ENCODE measurements around the gene RPS28. TPM values are rescaled to one million over a fixed set of nuclear protein-coding genes. Genes with fewer than 3 reads are reported as not detected.
"Not testable (repeated sequence)": the region's sequence is repeated elsewhere in the genome, so short reads cannot be mapped to it uniquely, and the experiment has no call there.

The RPS28 gene
- total RNA-seq: 1,645 TPM
- long read RNA-seq, transcript RPS28-203 (4 exons, 1,326 nt): major isoform, 9 of 9 reads
- long read RNA-seq, partial matches to known transcripts: 0 of 9 reads
- long read RNA-seq, other reads (novel, unspliced or antisense): 0 of 9 reads

GRCh38 chr19:8321067-8321985 is at the start of gene RPS28, which contains the start of gene NDUFA7:
TSS of gene RPS28 (plus strand) at chr19:8321496. CDS start at chr19:8321531, 35 bp downstream.
TSS of gene NDUFA7 (minus strand) at chr19:8321375. CDS start at chr19:8321358, 17 bp downstream.
- TF ChIP-seq CTCF (IDR thresholded peaks at IDR 0.05): peak; percentile 40
- intact Hi-C loops (cut with DNase I): no loop called here

GRCh38 chr19:8276508-8276907 is 44.8 kb upstream of the RPS28 start:
- H3K27me3 ChIP-seq; H3K4me1 ChIP-seq; DNase-seq; H3K36me3 ChIP-seq; H3K4me3 ChIP-seq; H3K9me3 ChIP-seq; H3K27ac ChIP-seq; intact Hi-C loops (cut with DNase I): not testable (repeated sequence)
- ATAC-seq: peak; percentile 87

More at GRCh38 chr19:8321067-8321985, at the start of gene RPS28, which contains the start of gene NDUFA7:
- DNase-seq: peak; percentile 98
- Histone ChIP-seq H3K27ac (peak within 1 kb of the TSS; percentile 97), H3K9me3 (no peaks in the 10 kb centered on the region), H3K4me3 (peak within 1 kb of the TSS; percentile 83), H3K4me1 (peaks cover 38% of the 10 kb centered on the region), H3K27me3 (no peaks in the 10 kb centered on the region), H3K36me3 (peaks cover 24% of the 10 kb centered on the region)
- peak; percentile 95 for ATAC-seq

GRCh38 chr19:8291337-8291736 is 30.0 kb upstream of the RPS28 start:
- ATAC-seq: peak; percentile 87
- intact Hi-C loops (cut with DNase I); H3K9me3 ChIP-seq; H3K4me1 ChIP-seq; H3K27me3 ChIP-seq; H3K27ac ChIP-seq; DNase-seq; H3K36me3 ChIP-seq; H3K4me3 ChIP-seq: not testable (repeated sequence)

- Histone ChIP-seq H3K36me3 (no peaks in the 10 kb centered on the region), H3K4me1 (peaks cover 6% of the 10 kb centered on the region), H3K27me3 (no peaks in the 10 kb centered on the region), H3K9me3 (no peaks in the 10 kb centered on the region), H3K4me3 (no peak overlapping the region), H3K27ac (no peak overlapping the region)
- DNase-seq (peak; percentile 66), ATAC-seq (peak; percentile 29)
- intact Hi-C loops (cut with DNase I): no loop called here
- no peak for TF ChIP-seq CTCF (IDR thresholded peaks at IDR 0.05)
Measured at GRCh38 chr19:8302357-8302691, 19.0 kb upstream of the RPS28 start.

GRCh38 chr19:8302734-8303133 is 18.6 kb upstream of the RPS28 start:
- TF ChIP-seq CTCF (IDR thresholded peaks at IDR 0.05): no peak
- no peaks in the 10 kb centered on the region for H3K27me3 ChIP-seq
- no peaks in the 10 kb centered on the region for H3K36me3 ChIP-seq
- no peak overlapping the region for H3K4me3 ChIP-seq
- ATAC-seq (no peak), DNase-seq (peak; percentile 54)
- no peak overlapping the region for H3K27ac ChIP-seq
- peaks cover 10% of the 10 kb centered on the region for H3K4me1 ChIP-seq
- intact Hi-C loops (cut with DNase I): no loop called here
- no peaks in the 10 kb centered on the region for H3K9me3 ChIP-seq

- H3K27me3 ChIP-seq: no peaks in the 10 kb centered on the region
- DNase-seq (peak; percentile 66), ATAC-seq (no peak)
- intact Hi-C loops (cut with DNase I): no loop called here
- no peaks in the 10 kb centered on the region for H3K36me3 ChIP-seq
- no peak for TF ChIP-seq CTCF (IDR thresholded peaks at IDR 0.05)
- no peak overlapping the region for H3K27ac ChIP-seq
- no peak overlapping the region for H3K4me3 ChIP-seq
- no peaks in the 10 kb centered on the region for H3K9me3 ChIP-seq
- H3K4me1 ChIP-seq: peaks cover 21% of the 10 kb centered on the region
Measured at GRCh38 chr19:8304841-8305621, 16.3 kb upstream of the RPS28 start.
